Hepatocyte (in vitro differentiated cells): ENCODE results near the gene PWWP2B. TPM values are rescaled to one million over a fixed set of nuclear protein-coding genes. Genes with fewer than 3 reads are reported as not detected.
A peak's percentile ranks its signal among the peaks of the same experiment; 100 is the strongest.

Source experiments
- DNase-seq: peaks from one replicate; pipeline ENCODE4 v3.0.0-alpha.2; 2016; ENCODE audit warnings: low spot score
- H2AFZ ChIP-seq: fragments of 200-600 bp; sonication (generic); 2 replicates; pipeline ENCODE4 v1.6.0; 2016; ENCODE audit warnings: antibody characterized with exemption, mild to moderate bottlenecking
- H3K27ac ChIP-seq: fragments of 200-600 bp; sonication (generic); 2 replicates; pipeline ENCODE4 v1.5.1; 2016; ENCODE audit warnings: mild to moderate bottlenecking
- H3K27me3 ChIP-seq: fragments of 200-600 bp; sonication (generic); 2 replicates; pipeline ENCODE4 v1.6.1; 2016
- H3K36me3 ChIP-seq: fragments of 200-600 bp; sonication (generic); replicated peaks from 2 replicates; pipeline ENCODE4 v1.5.1; 2016; ENCODE audit warnings: low read depth; ENCODE audit not compliant: insufficient read depth
- H3K4me1 ChIP-seq: fragments of 200-600 bp; sonication (generic); 2 replicates; pipeline ENCODE4 v1.5.1; 2016; ENCODE audit warnings: mild to moderate bottlenecking, moderate library complexity; ENCODE audit not compliant: insufficient read depth
- H3K4me2 ChIP-seq: fragments of 200-600 bp; sonication (generic); 2 replicates; pipeline ENCODE4 v1.6.0; 2016
- H3K4me3 ChIP-seq: fragments of 200-600 bp; sonication (generic); 2 replicates; pipeline ENCODE4 v1.5.1; 2016; ENCODE audit warnings: mild to moderate bottlenecking
- H3K79me2 ChIP-seq: fragments of 200-600 bp; sonication (generic); 2 replicates; pipeline ENCODE4 v1.6.0; 2017; ENCODE audit warnings: mild to moderate bottlenecking
- H3K9me2 ChIP-seq: fragments of 200-600 bp; sonication (generic); replicated peaks from 2 replicates; pipeline ENCODE4 v1.6.0; 2017; ENCODE audit warnings: mild to moderate bottlenecking; ENCODE audit not compliant: insufficient read depth
- H3K9me3 ChIP-seq: fragments of 200-600 bp; sonication (generic); 2 replicates; pipeline ENCODE4 v1.5.1; 2016; ENCODE audit warnings: low read depth, mild to moderate bottlenecking
- H4K20me1 ChIP-seq: fragments of 200-600 bp; sonication (generic); 2 replicates; pipeline ENCODE4 v1.6.0; 2016; ENCODE audit warnings: mild to moderate bottlenecking; ENCODE audit not compliant: insufficient read depth, poor library complexity, severe bottlenecking
- EZH2 ChIP-seq: fragments of 200-600 bp; sonication (generic); IDR thresholded peaks from 2 replicates; pipeline ENCODE4 v1.6.1; 2016; ENCODE audit warnings: antibody characterized with exemption, mild to moderate bottlenecking, borderline replicate concordance
- EZH2phosphoT487 ChIP-seq: fragments of 200-600 bp; sonication (generic); IDR thresholded peaks from one replicate; pipeline ENCODE4 v1.6.1; 2018; ENCODE audit warnings: antibody characterized with exemption, mild to moderate bottlenecking, low read depth, moderate library complexity; ENCODE audit not compliant: unreplicated experiment, severe bottlenecking
- WGBS: methylation state at CpG from one replicate; pipeline ENCODE4 v1.1.6; 2016; ENCODE audit warnings: low lambda C conversion rate; ENCODE audit errors: missing lambda C conversion rate; 5-methylcytosine and 5-hydroxymethylcytosine counted together
- polyA plus RNA-seq: library from polyadenylated mRNA; unstranded; fragments of >200 nt; fragmentation: Nextera tagmentation; extraction: Ambion mirVana; gene quantifications from 2 replicates; pipeline ENCODE4 v1.2.1, GENCODE V29; 2016
- total RNA-seq: library from RNA; depleted of rRNA; stranded (reverse); fragments of >200 nt; gene quantifications from 2 replicates; pipeline ENCODE4 v1.2.3, GENCODE V29; 2014
- TF ChIP-seq, protein P1 (sequence below): fragments of 200-600 bp; sonication (generic); IDR thresholded peaks from 2 replicates; pipeline ENCODE4 v1.5.1; 2016; ENCODE audit warnings: antibody characterized with exemption, mild to moderate bottlenecking; ENCODE audit not compliant: poor library complexity

The PWWP2B gene
- total and polyA plus RNA-seq, 2 experiments from 2014 or later: 10.7 to 18.0 TPM

DNA sequence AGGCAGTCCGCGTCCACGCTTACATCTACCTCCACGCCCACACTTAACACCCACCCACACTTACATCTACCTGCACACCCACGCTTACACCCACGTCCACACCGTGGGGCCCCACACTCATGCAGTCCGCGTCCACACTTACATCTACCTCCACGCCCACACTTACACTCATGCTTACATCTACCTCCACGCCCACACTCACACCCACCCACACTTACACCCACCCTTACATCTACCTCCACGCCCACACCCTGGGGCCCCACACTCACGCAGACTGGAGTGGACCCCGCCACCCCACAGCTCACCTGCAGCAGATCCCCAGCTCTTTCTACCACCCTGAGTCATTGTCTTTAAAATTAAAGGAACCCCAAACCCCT, 32.4 kb upstream of the PWWP2B start:
- Histone ChIP-seq H3K79me2 (no peaks in the 10 kb centered on the region), H3K4me1 (no peaks in the 10 kb centered on the region), H3K9me2 (no peaks in the 10 kb centered on the region), H3K4me2 (no peak overlapping the region), H2AFZ (no peak overlapping the region), H3K27ac (no peak overlapping the region), H3K4me3 (no peak overlapping the region), H4K20me1 (no peaks in the 10 kb centered on the region), H3K9me3 (no peaks in the 10 kb centered on the region), H3K36me3 (no peaks in the 10 kb centered on the region), H3K27me3 (no peaks in the 10 kb centered on the region)
- peak; percentile 41 for DNase-seq
- WGBS: 94% methylated on average over 12 of the region's 14 CpGs
- TF ChIP-seq EZH2phosphoT487: no peak
- no peak for TF ChIP-seq EZH2
- TF ChIP-seq, protein P1, sequence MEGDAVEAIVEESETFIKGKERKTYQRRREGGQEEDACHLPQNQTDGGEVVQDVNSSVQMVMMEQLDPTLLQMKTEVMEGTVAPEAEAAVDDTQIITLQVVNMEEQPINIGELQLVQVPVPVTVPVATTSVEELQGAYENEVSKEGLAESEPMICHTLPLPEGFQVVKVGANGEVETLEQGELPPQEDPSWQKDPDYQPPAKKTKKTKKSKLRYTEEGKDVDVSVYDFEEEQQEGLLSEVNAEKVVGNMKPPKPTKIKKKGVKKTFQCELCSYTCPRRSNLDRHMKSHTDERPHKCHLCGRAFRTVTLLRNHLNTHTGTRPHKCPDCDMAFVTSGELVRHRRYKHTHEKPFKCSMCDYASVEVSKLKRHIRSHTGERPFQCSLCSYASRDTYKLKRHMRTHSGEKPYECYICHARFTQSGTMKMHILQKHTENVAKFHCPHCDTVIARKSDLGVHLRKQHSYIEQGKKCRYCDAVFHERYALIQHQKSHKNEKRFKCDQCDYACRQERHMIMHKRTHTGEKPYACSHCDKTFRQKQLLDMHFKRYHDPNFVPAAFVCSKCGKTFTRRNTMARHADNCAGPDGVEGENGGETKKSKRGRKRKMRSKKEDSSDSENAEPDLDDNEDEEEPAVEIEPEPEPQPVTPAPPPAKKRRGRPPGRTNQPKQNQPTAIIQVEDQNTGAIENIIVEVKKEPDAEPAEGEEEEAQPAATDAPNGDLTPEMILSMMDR: no peak

DNA sequence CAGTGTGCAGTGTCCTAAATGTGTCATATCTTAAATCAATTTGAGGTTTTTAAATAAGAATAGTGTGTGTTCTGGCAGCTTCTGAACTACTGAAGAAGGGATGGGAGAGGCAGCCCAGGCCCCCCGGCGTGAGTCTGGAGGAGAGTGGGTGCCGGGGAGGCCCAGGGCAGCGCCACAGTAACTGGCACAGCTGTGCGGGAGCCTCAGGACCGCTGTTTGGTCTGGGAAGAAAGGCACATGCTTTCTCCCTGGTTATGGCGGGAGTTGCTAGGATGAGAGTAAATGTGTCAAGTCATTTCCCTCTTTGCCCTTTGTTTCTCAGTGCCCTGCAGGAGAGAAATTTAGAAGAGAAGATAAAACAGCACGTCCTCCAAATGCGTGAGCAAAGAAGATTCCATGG, 31.9 kb upstream of the PWWP2B start:
- Histone ChIP-seq H3K9me2 (no peaks in the 10 kb centered on the region), H3K9me3 (no peaks in the 10 kb centered on the region), H3K27me3 (no peaks in the 10 kb centered on the region), H3K79me2 (no peaks in the 10 kb centered on the region), H3K4me1 (no peaks in the 10 kb centered on the region), H3K36me3 (no peaks in the 10 kb centered on the region), H4K20me1 (no peaks in the 10 kb centered on the region), H2AFZ (no peak overlapping the region), H3K27ac (no peak overlapping the region), H3K4me2 (no peak overlapping the region), H3K4me3 (no peak overlapping the region)
- WGBS: 97% methylated on average over 9 of the region's 9 CpGs
- TF ChIP-seq, protein P1: no peak
- no peak for TF ChIP-seq EZH2
- no peak for TF ChIP-seq EZH2phosphoT487
- DNase-seq: no peak

- Histone ChIP-seq H3K9me2 (no peaks in the 10 kb centered on the region), H3K27me3 (no peaks in the 10 kb centered on the region), H3K79me2 (no peaks in the 10 kb centered on the region), H3K4me3 (no peak overlapping the region), H3K36me3 (no peaks in the 10 kb centered on the region), H2AFZ (no peak overlapping the region), H3K27ac (no peak overlapping the region), H3K4me2 (no peak overlapping the region), H4K20me1 (no peaks in the 10 kb centered on the region), H3K9me3 (no peaks in the 10 kb centered on the region), H3K4me1 (no peaks in the 10 kb centered on the region)
- no peak for TF ChIP-seq EZH2phosphoT487
- TF ChIP-seq, protein P1: no peak
- TF ChIP-seq EZH2: no peak
- no peak for DNase-seq
- 98% methylated on average over 8 of the region's 8 CpGs for WGBS
Measured at GRCh38 chr10:132366006-132366405, 31.0 kb upstream of the PWWP2B start.

GRCh38 chr10:132366499-132366898, 30.5 kb upstream of the PWWP2B start:
- Histone ChIP-seq H3K4me1 (no peaks in the 10 kb centered on the region), H3K9me2 (no peaks in the 10 kb centered on the region), H3K27me3 (no peaks in the 10 kb centered on the region), H3K9me3 (no peaks in the 10 kb centered on the region), H3K36me3 (no peaks in the 10 kb centered on the region), H3K4me3 (no peak overlapping the region), H3K79me2 (no peaks in the 10 kb centered on the region), H4K20me1 (no peaks in the 10 kb centered on the region), H3K4me2 (no peak overlapping the region), H3K27ac (no peak overlapping the region), H2AFZ (no peak overlapping the region)
- TF ChIP-seq EZH2phosphoT487 (no peak), EZH2 (no peak)
- TF ChIP-seq, protein P1: no peak
- no peak for DNase-seq
- 92% methylated on average over 9 of the region's 9 CpGs for WGBS
